Nephron (organoid): ENCODE results near the gene MACROD2.

Experiments
- H3K27ac Mint-ChIP-seq, 3 experiments: 2 replicates each; pipeline ENCODE4 v1.8.0; 2020; ENCODE audit warnings: mixed read lengths in 3 of 3, mild to moderate bottlenecking in 2 of 3, moderate library complexity in 1 of 3
- H3K27me3 Mint-ChIP-seq: 2 replicates; pipeline ENCODE4 v1.8.0; 2021; ENCODE audit warnings: low read depth, mild to moderate bottlenecking, moderate library complexity, mixed read lengths
- H3K36me3 Mint-ChIP-seq: 2 replicates; pipeline ENCODE4 v1.8.0; 2020; ENCODE audit warnings: low read depth, mixed read lengths
- H3K4me1 Mint-ChIP-seq: 2 replicates; pipeline ENCODE4 v1.8.0; 2020; ENCODE audit warnings: mixed read lengths
- H3K4me3 Mint-ChIP-seq, 3 experiments: 2 replicates each; pipeline ENCODE4 v1.8.0; 2020; ENCODE audit warnings: mild to moderate bottlenecking in 3 of 3, mixed read lengths in 3 of 3, moderate library complexity in 2 of 3
- H3K9me3 Mint-ChIP-seq: 2 replicates; pipeline ENCODE4 v1.8.0; 2020; ENCODE audit warnings: mixed read lengths
- CTCF ChIP-seq, 3 experiments: fragments of 200-600 bp; sonication (generic); IDR thresholded peaks; one replicate each; pipeline ENCODE4 v1.5.0; 2021; ENCODE audit warnings: antibody characterized with exemption in 3 of 3; ENCODE audit not compliant: unreplicated experiment in 3 of 3

MACROD2 gene

GRCh38 chr20:15475483-15475882 lies 1480.2 kb downstream of the MACROD2 start:
- Mint-ChIP-seq H3K4me3 (no peak overlapping the region), H3K4me1 (peaks cover 11% of the 10 kb centered on the region), H3K36me3 (no peaks in the 10 kb centered on the region), H3K27me3 (peaks cover 10% of the 10 kb centered on the region), H3K27ac (no peak overlapping the region), H3K9me3 (no peaks in the 10 kb centered on the region)
- no peak for TF ChIP-seq CTCF (IDR thresholded peaks at IDR 0.05; ENCODE audit: unreplicated experiment in 3 of 3)

GRCh38 chr20:15476186-15476585 lies 1480.9 kb downstream of the MACROD2 start:
- no peak for TF ChIP-seq CTCF (IDR thresholded peaks at IDR 0.05; ENCODE audit: unreplicated experiment in 3 of 3)
- no peak overlapping the region for H3K27ac Mint-ChIP-seq
- H3K36me3 Mint-ChIP-seq, result no peaks in the 10 kb centered on the region
- H3K4me3 Mint-ChIP-seq, result no peak overlapping the region
- peaks cover 11% of the 10 kb centered on the region for H3K4me1 Mint-ChIP-seq
- H3K9me3 Mint-ChIP-seq, result no peaks in the 10 kb centered on the region
- H3K27me3 Mint-ChIP-seq, result peaks cover 10% of the 10 kb centered on the region

GRCh38 chr20:15476781-15477180 lies 1481.5 kb downstream of the MACROD2 start:
- Mint-ChIP-seq H3K27ac (no peak overlapping the region), H3K9me3 (no peaks in the 10 kb centered on the region), H3K4me3 (no peak overlapping the region), H3K36me3 (no peaks in the 10 kb centered on the region), H3K27me3 (peaks cover 10% of the 10 kb centered on the region), H3K4me1 (peaks cover 11% of the 10 kb centered on the region)
- TF ChIP-seq CTCF (IDR thresholded peaks at IDR 0.05; ENCODE audit: unreplicated experiment in 3 of 3), result no peak

GRCh38 chr20:15482525-15482924 lies 1487.2 kb downstream of the MACROD2 start:
- TF ChIP-seq CTCF (IDR thresholded peaks at IDR 0.05; ENCODE audit: unreplicated experiment in 3 of 3), result no peak
- Mint-ChIP-seq H3K27me3 (peaks cover 9% of the 10 kb centered on the region), H3K4me1 (no peaks in the 10 kb centered on the region), H3K4me3 (no peak overlapping the region), H3K27ac (no peak overlapping the region), H3K9me3 (no peaks in the 10 kb centered on the region), H3K36me3 (no peaks in the 10 kb centered on the region)

- Mint-ChIP-seq H3K36me3 (no peaks in the 10 kb centered on the region), H3K4me1 (no peaks in the 10 kb centered on the region), H3K4me3 (no peak overlapping the region), H3K9me3 (no peaks in the 10 kb centered on the region), H3K27ac (no peak overlapping the region), H3K27me3 (peaks cover 5% of the 10 kb centered on the region)
- TF ChIP-seq CTCF (IDR thresholded peaks at IDR 0.05; ENCODE audit: unreplicated experiment in 3 of 3), result no peak
Measured at GRCh38 chr20:15485519-15485918, 1490.2 kb downstream of the MACROD2 start.

- Mint-ChIP-seq H3K27me3 (peaks cover 5% of the 10 kb centered on the region), H3K27ac (no peak overlapping the region), H3K9me3 (no peaks in the 10 kb centered on the region), H3K4me3 (no peak overlapping the region), H3K36me3 (no peaks in the 10 kb centered on the region), H3K4me1 (peaks cover 6% of the 10 kb centered on the region)
- TF ChIP-seq CTCF (IDR thresholded peaks at IDR 0.05; ENCODE audit: unreplicated experiment in 3 of 3), result no peak
Measured at GRCh38 chr20:15487030-15487429, 1491.7 kb downstream of the MACROD2 start.
